Stimulated activated CD4-positive, alpha-beta T cell treated with anti-CD3 and anti-CD28 coated beads, Interleukin-4, amount 100 ng/mL, for 1 hour (primary cell): ENCODE data around the gene ATG13.
"Not testable (repeated sequence)": the region's sequence is repeated elsewhere in the genome, so short reads cannot be mapped to it uniquely, and the experiment has no call there.

ENCODE experiments used
- DNase-seq: peaks from one replicate; pipeline ENCODE4 v3.0.0-alpha.2; 2020

ATG13 gene

DNA sequence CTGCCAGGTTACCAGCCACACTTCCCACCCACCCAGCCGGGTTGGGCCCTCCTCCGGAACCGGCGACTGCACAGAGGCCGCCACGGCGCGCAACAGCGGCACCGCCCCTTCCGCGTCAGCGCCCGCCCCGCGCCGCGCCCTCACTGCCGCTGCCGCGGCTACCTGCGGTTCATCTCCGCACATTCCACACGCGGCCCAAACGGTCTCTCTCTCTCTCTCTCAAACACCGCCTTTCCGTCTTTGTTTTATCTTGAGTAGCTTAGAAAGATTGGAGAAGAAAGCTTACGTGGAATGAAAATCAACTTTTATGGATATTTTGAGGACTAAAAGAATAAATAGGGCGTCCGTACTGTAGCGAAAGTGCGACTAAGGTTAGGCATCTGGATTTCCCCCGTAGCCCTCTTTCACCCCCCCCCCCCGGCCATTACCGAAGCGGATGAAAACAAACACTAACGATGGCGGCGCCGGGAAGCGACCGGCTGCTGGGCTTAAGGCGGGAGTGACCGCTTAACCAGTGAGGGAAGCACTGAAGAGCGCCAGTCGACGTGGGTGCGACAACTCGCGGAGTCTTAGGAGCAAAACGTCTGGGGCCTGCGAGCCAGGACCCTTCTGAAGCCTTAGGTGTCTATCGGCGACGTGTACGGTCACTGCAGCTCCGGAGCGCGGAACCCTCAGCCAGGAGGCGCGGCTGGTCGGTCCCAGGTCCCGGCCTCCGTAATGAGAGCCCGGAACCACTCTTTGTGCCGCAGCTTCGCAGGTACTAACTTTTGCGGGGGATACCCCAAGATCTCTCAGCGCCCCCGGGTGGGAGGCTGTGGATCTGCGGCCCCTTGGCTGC lies at the start of gene ATG13, which contains the start of gene HARBI1:
Gene ATG13 (plus strand): TSS at position 420 of the 838 bp plus-strand sequence. CDS start 26,739 bp downstream, outside the sequence.
Gene HARBI1 (minus strand): TSS at position 94 of the 838 bp plus-strand sequence. CDS start 990 bp downstream, outside the sequence.
- DNase-seq = peak; percentile 94

DNA sequence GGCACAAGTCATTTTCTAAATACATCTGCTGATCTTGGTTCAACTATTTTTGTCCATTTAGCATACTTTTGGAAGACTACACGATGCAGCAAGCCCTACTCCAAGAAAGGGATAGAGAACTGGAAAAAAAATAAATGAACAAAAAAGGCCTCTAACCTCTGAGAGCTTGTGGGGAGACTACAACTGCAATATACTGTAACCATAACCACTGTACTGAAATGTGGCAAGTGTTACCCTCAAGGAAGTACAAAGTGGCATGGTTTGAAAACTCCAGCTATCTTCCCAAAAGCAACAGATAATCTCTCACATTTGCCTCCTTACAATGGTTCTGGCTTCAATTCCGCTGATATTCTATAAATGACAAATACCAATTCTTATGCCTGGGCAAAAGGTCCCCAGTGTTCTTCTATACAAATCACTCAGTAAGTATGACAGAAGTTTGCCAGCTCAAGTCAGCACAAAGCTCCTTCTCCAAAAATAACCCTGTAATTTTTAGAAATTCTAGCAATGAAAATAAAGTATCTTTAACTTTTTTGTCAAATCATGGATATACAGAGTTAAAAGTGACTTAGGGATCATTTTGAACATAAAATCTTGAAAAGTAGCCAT lies 46.5 kb upstream of the ATG13 start:
- no peak for DNase-seq

DNA sequence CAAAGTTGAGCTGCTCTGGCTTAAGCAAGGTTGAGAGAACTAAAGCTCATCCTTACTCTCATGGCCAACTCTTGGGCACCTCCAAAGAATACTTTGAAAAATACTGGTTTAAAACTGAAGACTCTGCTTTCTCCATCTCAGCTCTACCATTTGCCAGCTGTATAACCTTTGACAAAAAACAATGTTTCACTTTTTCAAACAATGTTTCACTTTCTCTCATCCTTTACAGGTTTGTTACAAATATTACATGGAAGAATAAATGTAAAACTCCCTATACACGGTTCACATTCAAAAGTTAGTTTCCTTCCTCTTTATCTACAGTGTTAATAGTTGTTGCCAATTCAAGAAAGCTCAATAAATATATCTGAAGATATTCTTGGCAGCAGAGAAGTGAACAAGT lies 42.7 kb upstream of the ATG13 start:
- no peak for DNase-seq

DNA sequence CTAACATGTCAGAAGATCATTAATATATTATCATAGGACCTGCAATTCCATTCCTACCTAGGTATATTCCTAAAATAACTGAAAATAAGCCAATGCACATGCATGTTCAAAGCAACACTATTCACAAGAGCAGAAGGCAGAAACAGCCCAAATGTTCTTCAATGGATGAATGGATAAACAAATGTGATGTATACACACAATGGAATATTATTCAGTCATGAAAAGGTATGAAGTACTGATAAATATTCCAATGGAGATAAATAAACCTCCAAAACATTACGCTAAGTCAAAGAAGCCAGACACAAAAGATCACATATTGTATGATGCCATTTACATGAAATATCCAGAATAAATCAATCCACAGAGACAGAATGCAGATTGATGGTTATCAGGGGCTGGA lies 40.3 kb upstream of the ATG13 start:
- no peak for DNase-seq

DNA sequence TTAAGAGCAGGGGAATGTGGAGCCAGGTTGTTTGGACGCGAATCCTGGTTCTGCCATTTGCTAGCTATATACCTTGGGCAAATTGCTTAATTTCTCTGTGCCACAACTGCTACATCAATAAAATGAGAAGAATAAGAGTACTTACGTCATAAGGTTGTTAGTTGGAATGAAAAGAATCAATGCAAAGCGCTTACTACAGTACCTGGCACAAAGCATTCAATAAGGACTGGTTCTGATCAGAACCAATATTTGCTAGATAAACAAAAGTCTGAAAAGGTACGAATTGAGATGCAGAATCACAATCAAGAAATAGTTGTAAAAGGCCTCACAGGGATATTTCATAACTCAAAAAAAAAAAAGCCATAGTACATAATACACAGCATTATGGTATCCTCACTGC lies 34.8 kb upstream of the ATG13 start:
- DNase-seq = no peak

DNA sequence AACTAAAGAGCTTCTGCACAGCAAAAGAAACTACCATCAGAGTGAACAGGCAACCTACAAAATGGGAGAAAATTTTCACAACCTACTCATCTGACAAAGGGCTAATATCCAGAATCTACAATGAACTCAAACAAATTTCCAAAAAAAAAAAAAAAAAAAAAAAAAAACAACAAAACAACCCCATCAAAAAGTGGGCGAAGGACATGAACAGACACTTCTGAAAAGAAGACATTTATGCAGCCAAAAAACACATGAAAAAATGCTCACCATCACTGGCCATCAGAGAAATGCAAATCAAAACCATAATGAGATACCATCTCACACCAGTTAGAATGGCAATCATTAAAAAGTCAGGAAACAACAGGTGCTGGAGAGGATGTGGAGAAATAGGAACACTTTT lies 33.8 kb upstream of the ATG13 start:
- not testable (repeated sequence) for DNase-seq

DNA sequence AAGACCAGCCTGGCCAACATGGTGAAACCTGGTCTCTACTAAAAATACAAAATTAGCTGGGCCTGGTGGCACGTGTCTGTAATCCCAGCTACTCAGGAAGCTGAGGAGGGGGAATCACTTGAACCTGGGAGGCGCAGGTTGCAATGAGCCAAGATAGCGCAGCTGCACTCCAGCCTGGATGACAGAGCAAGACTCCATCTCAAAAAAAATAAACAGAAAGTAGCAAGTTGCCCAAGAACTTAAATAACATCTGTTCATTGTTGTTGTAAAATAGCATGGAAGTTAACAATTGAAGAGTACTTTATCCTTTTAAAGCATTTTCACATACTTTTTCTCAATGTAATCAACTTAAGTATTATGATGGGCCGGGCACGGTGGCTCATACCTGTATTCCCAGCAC lies 29.2 kb upstream of the ATG13 start:
- no peak for DNase-seq

DNA sequence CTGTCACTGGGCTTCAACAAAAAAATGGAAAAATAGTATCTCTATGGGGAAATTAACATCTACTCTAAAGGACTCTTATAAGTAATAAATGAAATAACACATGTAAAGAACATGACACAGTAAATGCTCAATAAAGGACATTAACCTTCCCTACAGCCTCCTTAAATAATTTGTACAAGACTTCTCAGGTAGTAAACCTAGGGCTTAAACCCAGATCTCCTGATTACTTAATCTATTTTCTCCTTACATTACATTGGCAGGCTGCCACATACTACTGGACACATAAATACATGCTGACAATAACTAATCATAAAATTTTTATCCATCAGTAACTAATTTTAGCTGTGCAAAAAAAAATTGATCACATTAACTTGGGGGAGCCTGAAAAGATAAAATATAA lies 28.4 kb upstream of the ATG13 start:
- no peak for DNase-seq

DNA sequence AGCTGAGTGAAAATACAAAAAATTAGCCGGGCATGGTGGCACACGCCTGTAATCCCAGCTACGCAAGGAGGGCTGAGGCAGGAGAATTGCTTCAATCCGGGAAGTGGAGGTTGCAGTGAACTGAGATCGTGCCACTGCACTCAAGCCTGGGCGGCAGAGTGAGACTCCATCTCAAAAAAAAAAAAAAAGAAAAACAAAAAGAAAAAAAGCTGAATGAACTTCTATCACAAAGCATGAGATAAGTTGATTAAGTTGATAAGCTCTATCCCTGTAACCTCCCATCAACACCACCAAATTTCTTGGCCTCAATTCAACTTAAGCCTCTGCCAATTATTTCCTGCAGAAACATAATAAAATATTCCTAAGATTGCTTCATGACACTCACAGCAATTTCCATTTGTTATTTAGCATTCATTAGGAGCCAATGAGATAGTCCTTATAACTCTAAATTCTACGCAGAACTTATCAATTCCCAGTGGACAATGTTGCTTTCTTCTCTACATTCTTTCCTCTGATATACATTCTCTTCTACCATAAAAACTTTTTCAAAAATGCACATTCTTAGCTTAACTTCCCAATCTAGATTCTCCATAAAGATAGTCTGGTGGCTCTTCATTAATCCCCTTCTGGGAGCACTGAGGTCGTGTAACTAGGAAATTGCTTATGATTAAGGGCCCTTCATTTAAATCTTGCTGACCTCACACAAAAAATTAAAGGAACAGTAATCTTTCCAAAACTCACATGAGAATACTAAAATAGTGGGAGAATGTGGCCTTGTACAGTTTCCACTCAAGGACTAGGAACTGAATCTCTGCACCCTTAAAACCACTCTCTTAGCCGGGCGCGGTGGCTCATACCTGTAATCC lies 26.4 kb upstream of the ATG13 start:
- DNase-seq = no peak

DNA sequence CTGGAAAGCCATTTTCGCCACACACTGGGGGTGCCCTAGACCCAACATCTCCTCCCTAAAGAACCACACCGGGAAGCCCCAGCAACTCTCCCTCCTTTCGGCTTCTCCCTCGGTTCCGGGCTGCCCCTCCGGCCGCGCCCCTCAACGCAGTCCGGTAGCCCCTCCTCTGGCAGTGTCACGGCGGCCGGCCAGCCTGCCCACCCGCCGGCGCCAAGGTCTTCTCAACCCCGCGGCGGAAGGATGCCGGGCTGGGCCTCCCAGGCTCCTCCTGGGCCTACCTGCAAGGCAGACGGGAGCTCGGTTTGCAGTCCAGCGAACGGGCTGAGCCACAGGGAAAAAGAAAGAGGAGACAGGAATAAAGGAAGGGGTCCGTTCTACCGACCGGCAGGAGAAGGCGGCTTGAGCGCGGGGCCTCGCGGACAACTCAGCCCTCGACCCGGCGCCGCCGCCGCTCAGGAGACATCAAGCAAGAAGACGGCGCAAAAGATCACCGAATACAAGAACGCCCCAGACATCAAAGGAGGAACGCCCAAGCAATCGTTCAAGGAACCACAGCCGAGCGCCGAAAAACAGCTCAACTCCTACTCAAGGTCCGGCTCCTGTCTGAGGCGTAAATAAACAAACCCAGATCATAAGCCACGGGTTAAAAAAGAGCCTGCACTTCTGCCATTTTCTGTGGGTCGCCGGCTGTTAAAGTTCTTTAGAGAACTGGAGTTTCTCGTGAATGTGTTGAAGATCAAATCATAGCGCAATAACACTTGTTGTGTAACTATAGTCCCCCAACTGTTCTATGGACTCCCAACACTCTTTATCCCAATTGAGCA lies 23.6 kb upstream of the ATG13 start, which contains the start of gene AMBRA1:
Gene AMBRA1 (minus strand): TSS at position 474 of the 824 bp plus-strand sequence. CDS start 45,643 bp downstream, outside the sequence.
- peak; percentile 81 for DNase-seq

DNA sequence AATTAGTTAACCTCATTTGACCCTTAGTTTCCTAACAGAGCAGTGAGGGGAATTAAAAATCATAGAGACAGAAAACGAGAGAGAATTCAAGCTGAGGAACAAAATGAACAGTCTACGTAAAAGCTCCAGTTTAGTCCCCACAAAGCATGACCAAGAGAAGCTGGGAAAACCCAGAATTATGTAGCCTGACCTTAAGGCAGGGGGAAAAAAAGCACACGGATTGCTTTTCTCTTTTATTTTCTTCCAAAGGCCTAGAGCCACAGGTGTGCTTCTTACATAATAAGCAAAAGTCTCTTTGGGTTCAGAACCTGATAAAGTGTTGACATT lies 23.0 kb upstream of the ATG13 start:
- no peak for DNase-seq

DNA sequence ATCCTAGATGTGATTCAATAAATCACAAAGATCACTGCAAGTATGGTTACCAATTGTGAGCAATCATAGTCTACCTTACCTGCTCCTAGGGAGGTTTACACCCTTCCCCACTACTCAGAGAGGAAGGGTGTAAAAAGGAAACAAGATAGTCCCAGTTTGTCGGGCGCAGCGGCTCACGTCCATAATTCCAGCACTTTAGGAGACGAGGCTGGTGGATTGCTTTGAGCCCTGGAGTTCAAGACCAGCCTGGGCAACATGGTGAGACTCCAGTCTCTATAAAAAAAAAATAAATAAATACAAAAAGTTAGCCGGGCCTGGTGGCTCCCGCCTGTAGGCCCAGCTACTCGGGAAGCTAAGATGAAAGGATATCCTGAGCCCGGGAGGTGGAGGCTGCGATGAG lies 22.6 kb upstream of the ATG13 start:
- DNase-seq = no peak

DNA sequence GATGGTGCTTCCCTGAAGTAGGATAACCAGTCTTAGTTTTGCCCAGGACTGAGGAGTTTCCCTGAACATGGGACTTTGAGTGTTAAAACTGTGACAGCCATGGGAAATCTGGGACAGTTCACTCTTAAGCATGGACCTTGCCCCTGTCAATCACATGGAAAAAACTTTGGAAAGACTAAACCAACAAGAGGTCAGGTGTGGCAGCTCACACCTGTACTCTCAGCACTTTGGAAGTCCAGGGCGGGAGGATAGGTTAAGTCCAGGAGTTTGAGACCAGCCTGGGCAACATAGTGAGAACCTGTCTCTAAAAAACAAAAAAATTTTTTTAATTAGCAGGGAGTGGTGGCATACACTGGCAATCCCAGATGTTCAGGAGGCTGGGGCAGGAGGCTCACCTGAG lies 20.2 kb upstream of the ATG13 start:
- DNase-seq = no peak

DNA sequence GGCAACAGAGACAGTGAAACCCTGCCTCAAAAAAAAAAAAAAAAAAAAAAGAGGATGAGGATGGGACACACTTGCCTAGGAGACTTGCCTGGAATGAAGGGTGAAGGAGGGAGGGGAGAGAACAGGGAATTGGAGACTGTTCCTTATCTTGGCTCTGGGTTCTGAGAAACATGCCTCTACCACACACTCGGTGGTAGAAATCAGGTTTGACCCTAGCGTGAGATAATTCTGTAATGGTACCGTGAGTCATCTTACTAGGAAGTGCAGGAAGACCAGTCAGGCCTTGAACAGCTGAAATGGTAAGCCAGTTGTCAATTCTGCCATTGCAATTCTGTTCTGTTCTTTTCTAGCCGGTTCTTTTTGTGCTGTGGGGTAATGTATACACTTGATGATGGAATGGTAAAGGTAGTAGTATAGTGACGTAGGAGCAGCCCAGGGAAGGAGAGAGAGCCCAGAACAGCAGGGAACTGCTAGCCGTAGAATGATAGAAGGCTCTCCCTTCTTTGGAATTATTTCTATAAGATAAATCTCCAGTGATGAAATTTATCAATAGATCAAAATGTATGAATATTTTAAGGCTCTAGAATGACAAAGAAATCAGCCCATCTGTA lies 19.6 kb upstream of the ATG13 start:
- no peak for DNase-seq

DNA sequence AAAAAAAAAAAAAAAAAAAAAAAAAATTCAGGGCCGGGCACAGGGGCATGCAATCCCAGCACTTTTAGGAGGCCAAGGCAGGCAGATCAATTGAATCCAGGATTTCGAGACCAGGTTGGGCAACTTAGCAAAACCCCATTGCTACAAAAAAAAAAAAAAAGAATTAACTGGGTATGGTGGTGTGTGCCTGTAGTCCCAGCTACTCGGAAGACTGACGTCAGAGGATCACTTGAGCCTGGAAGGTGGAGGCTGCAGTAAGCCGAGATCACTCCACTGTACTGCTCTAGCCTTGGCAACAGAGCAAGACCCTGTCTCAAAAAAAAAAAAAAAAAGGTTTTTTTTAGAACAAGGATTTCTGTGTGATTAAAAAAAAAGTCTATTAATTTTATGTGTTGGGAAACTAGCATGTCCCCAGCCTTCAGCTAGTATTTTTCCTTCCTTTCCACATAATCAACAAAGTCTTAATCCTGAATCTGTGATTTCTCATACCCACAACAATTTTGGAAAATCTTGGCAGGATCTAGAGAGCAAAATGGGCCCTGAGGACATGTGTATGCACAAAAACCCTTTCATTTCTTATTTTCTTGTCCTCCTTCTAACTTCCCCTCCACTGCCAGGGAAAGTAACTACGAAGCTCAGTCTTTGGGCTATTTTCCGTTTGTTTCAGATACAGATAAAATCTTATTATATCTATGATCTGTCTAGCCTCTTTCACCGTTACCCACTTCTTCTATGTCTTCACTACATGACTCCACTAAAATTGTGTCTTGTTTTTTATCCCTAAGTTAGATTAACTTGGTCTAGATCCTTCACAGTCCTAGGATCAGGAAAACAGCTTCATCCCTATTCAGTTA lies 17.8 kb upstream of the ATG13 start:
- no peak for DNase-seq

DNA sequence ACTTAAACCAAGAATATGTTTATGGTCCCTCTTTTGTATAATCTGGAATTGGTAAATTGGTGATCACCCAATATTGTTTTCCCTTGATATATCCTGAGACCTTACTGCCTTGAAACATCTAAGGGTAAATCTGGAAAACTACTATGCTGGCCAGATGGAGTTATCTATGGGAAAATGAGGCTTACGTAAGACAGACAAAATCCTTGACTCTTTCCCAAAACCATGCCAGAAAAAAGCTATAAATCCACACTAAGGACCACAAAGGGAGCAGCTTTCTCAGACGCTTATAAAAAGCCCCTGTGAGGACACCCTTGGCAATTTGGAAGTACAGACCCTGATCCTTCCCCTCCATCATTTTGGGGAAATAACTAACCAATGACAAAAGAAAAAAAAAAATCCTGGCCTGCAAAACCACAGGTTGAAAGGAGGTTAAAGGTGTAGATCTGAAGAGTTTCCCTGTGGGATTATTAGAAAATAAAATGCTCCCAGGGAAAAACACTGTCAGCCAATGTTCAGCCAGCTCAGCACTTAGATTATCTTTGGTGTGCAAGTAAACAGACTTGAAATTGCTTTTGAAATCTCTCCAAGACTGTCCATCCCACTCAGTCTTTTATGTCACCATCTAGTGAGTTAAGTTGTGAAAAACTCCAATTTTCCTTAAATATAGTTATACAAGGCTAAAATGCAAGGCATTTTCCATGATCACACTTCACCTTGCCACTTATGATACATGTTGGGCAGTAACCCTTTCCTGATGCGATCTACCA lies 17.0 kb upstream of the ATG13 start:
- DNase-seq = no peak

DNA sequence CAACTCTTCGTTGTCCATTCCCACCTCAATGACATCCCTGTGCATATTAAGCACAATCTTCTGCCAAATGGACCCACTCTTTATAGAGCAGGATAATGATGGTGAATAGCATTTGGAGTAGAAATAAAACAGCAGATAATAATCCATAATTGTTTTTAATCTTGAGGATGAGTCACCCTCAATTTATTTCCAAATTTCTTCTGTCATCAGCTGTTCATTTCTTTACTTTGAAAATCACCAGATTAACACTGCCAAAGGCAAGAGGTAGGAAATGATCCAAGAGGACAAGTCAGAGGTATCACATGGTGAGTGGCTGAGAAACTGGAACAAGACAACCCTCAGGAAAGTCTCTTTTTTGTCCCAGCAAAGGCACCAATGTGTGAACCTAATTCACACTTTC lies 16.2 kb upstream of the ATG13 start:
- no peak for DNase-seq

DNA sequence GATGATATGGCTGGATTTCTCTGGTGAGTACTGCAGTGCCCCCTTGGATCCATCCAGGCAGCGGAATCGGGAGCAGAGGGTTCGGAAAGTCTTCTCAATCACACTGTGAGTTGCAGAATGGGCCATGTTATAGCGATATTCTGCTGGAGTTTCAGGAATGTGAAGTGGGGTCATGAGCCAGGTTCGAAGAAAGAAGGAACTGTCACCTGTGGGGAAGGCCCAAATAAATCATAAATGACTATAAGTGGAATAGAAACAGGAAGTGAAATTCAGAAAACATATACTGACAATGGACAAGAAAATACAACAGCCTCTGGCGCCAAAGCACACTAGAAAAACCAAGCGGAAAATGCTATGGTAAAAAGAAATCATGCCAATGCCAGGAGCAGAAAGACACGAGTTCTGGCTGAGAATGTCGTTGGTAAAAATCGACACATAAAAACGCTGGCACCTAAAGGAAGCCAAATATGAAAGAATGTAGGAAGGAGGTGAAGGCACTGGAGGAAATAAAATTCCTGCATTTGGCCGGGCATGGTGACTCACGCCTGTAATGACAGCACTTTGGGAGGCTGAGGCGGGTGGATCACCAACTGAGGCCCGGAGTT lies 13.5 kb upstream of the ATG13 start:
- DNase-seq = no peak

DNA sequence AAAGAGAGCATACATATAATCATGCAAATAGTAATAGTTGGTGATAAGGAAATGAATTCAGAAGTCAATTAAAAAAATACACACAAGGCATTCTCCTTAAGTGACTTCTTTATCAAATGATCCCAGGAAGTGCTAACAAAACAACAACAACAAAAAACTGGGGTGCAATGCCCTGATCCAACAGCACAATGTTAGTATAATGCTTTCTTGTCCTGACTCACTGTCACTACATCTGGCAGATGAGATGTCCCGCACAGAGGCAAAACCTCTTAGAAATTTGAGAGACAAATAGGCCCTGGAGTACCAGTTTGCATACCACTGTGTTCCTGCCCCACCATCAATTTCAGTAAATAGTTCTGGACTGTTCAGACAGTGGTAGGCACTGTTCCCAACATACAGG lies 12.6 kb upstream of the ATG13 start:
- DNase-seq = no peak

DNA sequence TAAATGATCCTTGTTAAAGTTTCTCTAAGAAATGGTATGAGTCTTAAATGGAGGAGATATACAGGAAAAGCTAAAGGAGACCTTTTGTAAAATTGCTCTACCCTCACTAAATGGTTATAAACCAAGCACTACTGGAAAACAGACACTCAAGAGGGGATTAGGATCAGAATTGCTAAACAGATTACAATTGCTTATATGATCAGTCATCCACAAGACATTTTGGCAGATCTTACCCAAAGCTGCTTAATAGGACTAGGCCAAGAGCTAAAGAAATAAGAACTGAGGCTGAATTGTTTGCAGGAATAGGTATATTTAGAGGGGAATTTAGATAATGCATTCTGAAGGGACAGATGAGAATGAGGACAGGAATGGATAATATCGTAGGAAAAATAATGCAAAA lies 9.8 kb upstream of the ATG13 start:
- no peak for DNase-seq
